Measurements from ENCODE around the gene UROC1. TPM values are rescaled to one million over a fixed set of nuclear protein-coding genes. Genes with fewer than 3 reads are reported as not detected.

The UROC1 gene
- total and polyA plus RNA-seq, 8 donors, result 0.09 TPM; not detected in 7

DNA sequence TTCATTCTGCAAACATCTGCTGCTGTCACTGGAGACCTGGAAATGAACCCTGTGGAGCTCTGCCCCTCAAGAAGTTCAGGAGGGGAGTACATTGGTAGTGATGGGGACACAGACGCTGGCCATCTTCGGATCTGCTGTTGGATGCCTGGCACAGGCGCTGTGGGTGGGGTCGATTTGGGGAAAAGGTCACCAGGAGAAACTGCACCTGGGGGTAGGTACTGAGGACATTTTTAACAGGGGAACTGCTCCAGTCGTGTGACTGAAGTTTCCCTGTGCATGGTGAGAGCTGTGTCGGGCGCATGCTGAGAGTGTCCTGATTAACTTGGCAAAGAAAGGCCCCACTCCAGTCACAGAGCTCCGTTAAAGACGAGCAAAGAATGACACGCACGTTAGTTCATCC lies 3.4 kb downstream of the UROC1 start:
- ATAC-seq (no peak), FAIRE-seq (no peak), DNase-seq (peak in 3 of 6 donors; percentile 6 to 21 (median 19))
- Histone ChIP-seq H3K27ac (no peak overlapping the region), H3K36me3 (no peaks in the 10 kb centered on the region), H3K4me1 (no peaks in the 10 kb centered on the region), H3K27me3 (no peaks in the 10 kb centered on the region), H3K4me3 (no peak overlapping the region), H3K9me3 (no peaks in the 10 kb centered on the region)
- WGBS, 2 donors, result 74 to 81% methylated on average over 11 of the region's 11 CpGs
- intact Hi-C loops (cut with DNase I), result no loop called here
- no peak for TF ChIP-seq CTCF (IDR thresholded peaks at IDR 0.05)

- Histone ChIP-seq H3K27ac (no peak overlapping the region), H3K4me1 (no peaks in the 10 kb centered on the region), H3K36me3 (no peaks in the 10 kb centered on the region), H3K4me3 (no peak overlapping the region), H3K27me3 (no peaks in the 10 kb centered on the region), H3K9me3 (no peaks in the 10 kb centered on the region)
- intact Hi-C loops (cut with DNase I), result no loop called here
- DNase-seq (peak in 3 of 6 donors; percentile 6 to 35 (median 29)), FAIRE-seq (no peak), ATAC-seq (no peak)
- 71 to 75% methylated on average over 12 of the region's 12 CpGs for WGBS, 2 donors
- TF ChIP-seq CTCF (IDR thresholded peaks at IDR 0.05), result no peak
Measured at GRCh38 chr3:126512916-126513650, 4.5 kb downstream of the UROC1 start.

GRCh38 chr3:126512026-126512425 lies 5.5 kb downstream of the UROC1 start:
- no peak for TF ChIP-seq CTCF (IDR thresholded peaks at IDR 0.05)
- intact Hi-C loops (cut with DNase I), result no loop called here
- Histone ChIP-seq H3K9me3 (no peaks in the 10 kb centered on the region), H3K27me3 (no peaks in the 10 kb centered on the region), H3K36me3 (no peaks in the 10 kb centered on the region), H3K4me1 (no peaks in the 10 kb centered on the region), H3K4me3 (no peak overlapping the region), H3K27ac (no peak overlapping the region)
- DNase-seq (peak in 3 of 6 donors; percentile 5 to 36 (median 13)), FAIRE-seq (no peak), ATAC-seq (no peak)
- 66 to 68% methylated on average over 7 of the region's 7 CpGs for WGBS, 2 donors

GRCh38 chr3:126511291-126511690 lies 6.3 kb downstream of the UROC1 start:
- FAIRE-seq (no peak), ATAC-seq (no peak), DNase-seq (peak in 2 of 6 donors; percentile 5 to 33)
- Histone ChIP-seq H3K4me1 (no peaks in the 10 kb centered on the region), H3K27me3 (no peaks in the 10 kb centered on the region), H3K4me3 (no peak overlapping the region), H3K36me3 (no peaks in the 10 kb centered on the region), H3K27ac (no peak overlapping the region), H3K9me3 (no peaks in the 10 kb centered on the region)
- WGBS, 2 donors, result 68% methylated on average over 7 of the region's 7 CpGs
- TF ChIP-seq CTCF (IDR thresholded peaks at IDR 0.05), result no peak
- intact Hi-C loops (cut with DNase I), result no loop called here

DNA sequence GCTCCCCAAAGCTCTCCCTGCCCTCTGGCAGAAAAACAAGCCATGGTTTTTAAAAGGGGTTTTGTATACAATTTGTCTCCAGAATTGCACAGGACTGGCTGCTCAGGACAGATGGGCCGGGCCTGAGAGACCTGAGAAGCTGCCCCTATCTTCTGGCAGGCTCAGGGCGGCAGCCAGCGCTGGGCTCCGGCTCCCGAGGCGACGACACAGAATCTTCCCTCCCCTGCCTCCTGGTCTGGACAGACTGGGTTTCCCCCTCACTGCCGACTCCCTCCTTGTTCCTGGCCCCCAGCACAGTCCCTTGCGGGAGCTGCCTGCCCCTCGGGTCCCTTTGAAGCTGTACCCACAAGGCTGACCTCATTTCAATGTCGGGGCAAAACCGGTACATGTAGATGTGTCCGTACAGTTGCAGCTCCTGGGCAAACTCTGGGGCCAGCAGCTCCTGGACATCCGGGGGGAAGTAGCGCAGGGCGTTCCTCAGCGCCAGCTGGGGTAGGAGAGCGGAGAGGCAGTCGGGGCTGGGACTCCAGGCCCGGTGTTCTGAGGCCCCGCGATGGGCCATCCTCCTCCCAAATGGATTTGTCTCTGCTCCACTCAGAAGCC lies 7.2 kb downstream of the UROC1 start:
- Histone ChIP-seq H3K4me1 (no peaks in the 10 kb centered on the region), H3K9me3 (no peaks in the 10 kb centered on the region), H3K27ac (no peak overlapping the region), H3K27me3 (no peaks in the 10 kb centered on the region), H3K4me3 (no peak overlapping the region), H3K36me3 (no peaks in the 10 kb centered on the region)
- TF ChIP-seq CTCF (IDR thresholded peaks at IDR 0.05), result no peak
- DNase-seq, result peak in 1 of 6 donors; percentile 5
- no peak for FAIRE-seq
- 78 to 80% methylated on average over 22 of the region's 22 CpGs for WGBS, 2 donors
- ATAC-seq, result no peak
- intact Hi-C loops (cut with DNase I), result no loop called here
